Stomach (tissue), 9 donors: ENCODE measurements around the gene MATK. TPM values are rescaled to one million over a fixed set of nuclear protein-coding genes. Genes with fewer than 3 reads are reported as not detected.

ENCODE experiments used
- DNase-seq, 2 donors: peaks; one replicate each; pipeline versions ENCODE4 v3.0.0 to v3.0.0-alpha.2; 2013 to 2019
- H3K27ac ChIP-seq, 5 donors: fragments of 200-600 bp in 4 of 5; sonication (generic) in 4 of 5; one replicate each; pipeline ENCODE4 v1.5.1; 2013 to 2019; ENCODE audit warnings: mild to moderate bottlenecking in 1 of 5, moderate library complexity in 1 of 5
- H3K27me3 ChIP-seq, 3 donors: fragments of 200-600 bp; sonication (generic); one replicate each; pipeline ENCODE4 v1.5.1; 2017 to 2019; ENCODE audit warnings: mixed run types in 1 of 3
- H3K36me3 ChIP-seq, 4 donors: fragments of 200-600 bp; sonication (generic); 1 replicate in 3 of 4; 2 replicates in 1 of 4; pipeline ENCODE4 v1.5.1; 2016 to 2019
- H3K4me1 ChIP-seq, 4 donors: fragments of 200-600 bp; sonication (generic); one replicate each; pipeline ENCODE4 v1.5.1; 2016 to 2019
- H3K4me3 ChIP-seq, 4 donors: fragments of 200-600 bp; sonication (generic) in 3 of 4; one replicate each; pipeline ENCODE4 v1.5.1; 2016 to 2019; ENCODE audit warnings: mild to moderate bottlenecking in 1 of 4
- H3K9me3 ChIP-seq, 4 donors: fragments of 200-600 bp; sonication (generic); one replicate each; pipeline ENCODE4 v1.5.1; 2016 to 2019
- EP300 ChIP-seq: sonication (generic); formaldehyde crosslinking; IDR thresholded peaks from one replicate; pipeline ENCODE4 v1.6.1; 2017; ENCODE audit warnings: antibody characterized with exemption
- POLR2A ChIP-seq, 4 donors: fragments of 450-650 bp; IDR thresholded peaks; one replicate each; pipeline ENCODE4 v1.6.1; 2016; ENCODE audit warnings: antibody characterized with exemption in 4 of 4, control low read depth in 2 of 4, mild to moderate bottlenecking in 1 of 4, moderate library complexity in 1 of 4
- POLR2AphosphoS5 ChIP-seq, 3 donors: sonication (generic); formaldehyde crosslinking; IDR thresholded peaks; one replicate each; pipeline ENCODE4 v1.6.1; 2016; ENCODE audit warnings: antibody characterized with exemption in 3 of 3
- WGBS, 5 donors: extraction: QIAGEN DNeasy Blood & Tissue Kit in 3 of 5; methylation state at CpG; one replicate each; pipeline versions ENCODE4 v1.1.5 to v1.1.7; 2013 to 2018; 5-methylcytosine and 5-hydroxymethylcytosine counted together
- intact Hi-C: fragments of 100-400 bp; cut with DNase I; formaldehyde crosslinking; loops from one replicate; pipeline ENCODE4 v1.15.1; 2023; ENCODE audit warnings: low total_unique reads
- polyA plus RNA-seq, 3 donors: library from polyadenylated mRNA; stranded (reverse); fragments of 200-250 nt; gene quantifications; one replicate each; pipeline ENCODE4 v1.2.3, GENCODE V29; 2013
- total RNA-seq, 5 donors: library from RNA; depleted of rRNA; stranded (reverse); fragments of >200 nt; gene quantifications; one replicate each; pipeline versions ENCODE4 v1.1.0 to v1.2.3, GENCODE V29; 2014 to 2016
- TF ChIP-seq, protein P1 (sequence below), 7 experiments: fragments of 450-650 bp in 4 of 7; fragments of 200-600 bp in 3 of 7; sonication (generic) in 3 of 7; IDR thresholded peaks; one replicate each; pipeline ENCODE4 v1.5.1; 2016 to 2019; ENCODE audit warnings: antibody characterized with exemption in 7 of 7, control low read depth in 2 of 7, mild to moderate bottlenecking in 1 of 7
- donor health status: healthy with polysubstance abuse.
- donor health status: Bipolar disorder and iron deficiency.
- donor health status: healthy.

Gene MATK
- total and polyA plus RNA-seq, 8 donors = 1.4 to 48.7 (median 3.4) TPM; not detected in 1

DNA sequence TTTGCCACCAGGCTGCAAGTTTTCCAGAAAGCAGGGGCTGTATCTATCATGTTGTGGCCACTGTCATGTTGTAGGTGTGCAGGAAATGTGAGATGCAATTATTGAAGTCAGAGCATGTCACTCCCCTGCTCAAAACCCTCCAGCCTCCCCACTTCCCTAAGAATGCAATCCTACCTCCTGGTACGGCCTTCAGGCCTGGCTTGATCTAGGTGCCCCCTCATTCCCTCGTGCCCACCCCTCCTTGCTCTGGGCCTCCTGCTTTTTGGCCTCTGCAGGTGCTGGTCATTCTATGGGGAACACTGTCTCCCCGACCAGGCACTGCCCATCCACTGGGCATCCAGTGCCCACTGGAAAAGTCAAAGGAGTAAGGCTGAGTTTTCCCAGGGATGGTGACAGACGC, 28.5 kb upstream of the MATK start:
- Histone ChIP-seq H3K27me3 (peaks cover 0 to 18% (median 0%) of the 10 kb centered on the region in 3 donors), H3K36me3 (no peaks in the 10 kb centered on the region), H3K9me3 (no peaks in the 10 kb centered on the region), H3K4me3 (no peak overlapping the region), H3K4me1 (peaks cover 0 to 32% (median 8%) of the 10 kb centered on the region in 4 donors), H3K27ac (no peak overlapping the region)
- DNase-seq = no peak
- TF ChIP-seq POLR2AphosphoS5 (IDR thresholded peaks at IDR 0.05) (no peak), POLR2A (IDR thresholded peaks at IDR 0.05) (no peak)
- TF ChIP-seq, protein P1, sequence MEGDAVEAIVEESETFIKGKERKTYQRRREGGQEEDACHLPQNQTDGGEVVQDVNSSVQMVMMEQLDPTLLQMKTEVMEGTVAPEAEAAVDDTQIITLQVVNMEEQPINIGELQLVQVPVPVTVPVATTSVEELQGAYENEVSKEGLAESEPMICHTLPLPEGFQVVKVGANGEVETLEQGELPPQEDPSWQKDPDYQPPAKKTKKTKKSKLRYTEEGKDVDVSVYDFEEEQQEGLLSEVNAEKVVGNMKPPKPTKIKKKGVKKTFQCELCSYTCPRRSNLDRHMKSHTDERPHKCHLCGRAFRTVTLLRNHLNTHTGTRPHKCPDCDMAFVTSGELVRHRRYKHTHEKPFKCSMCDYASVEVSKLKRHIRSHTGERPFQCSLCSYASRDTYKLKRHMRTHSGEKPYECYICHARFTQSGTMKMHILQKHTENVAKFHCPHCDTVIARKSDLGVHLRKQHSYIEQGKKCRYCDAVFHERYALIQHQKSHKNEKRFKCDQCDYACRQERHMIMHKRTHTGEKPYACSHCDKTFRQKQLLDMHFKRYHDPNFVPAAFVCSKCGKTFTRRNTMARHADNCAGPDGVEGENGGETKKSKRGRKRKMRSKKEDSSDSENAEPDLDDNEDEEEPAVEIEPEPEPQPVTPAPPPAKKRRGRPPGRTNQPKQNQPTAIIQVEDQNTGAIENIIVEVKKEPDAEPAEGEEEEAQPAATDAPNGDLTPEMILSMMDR (IDR thresholded peaks at IDR 0.05) = no peak
- intact Hi-C loops = no loop called here
- WGBS, 5 donors = 84 to 94% (median 90%) methylated on average over 4 of the region's 4 CpGs

- 71 to 84% (median 76%) methylated on average over 10 to 22 of the region's 22 CpGs for WGBS, 5 donors
- Histone ChIP-seq H3K27me3 (peaks cover 0 to 15% (median 0%) of the 10 kb centered on the region in 3 donors), H3K27ac (peak overlapping the region in 4 of 5 donors; percentile 14 to 70 (median 46)), H3K36me3 (no peaks in the 10 kb centered on the region), H3K4me1 (peaks cover 0 to 26% (median 8%) of the 10 kb centered on the region in 4 donors), H3K4me3 (no peak overlapping the region), H3K9me3 (no peaks in the 10 kb centered on the region)
- DNase-seq = no peak
- TF ChIP-seq POLR2AphosphoS5 (IDR thresholded peaks at IDR 0.05) (no peak), POLR2A (IDR thresholded peaks at IDR 0.05) (no peak), EP300 (no peak)
- TF ChIP-seq, protein P1 (IDR thresholded peaks at IDR 0.05) = no peak
- intact Hi-C loops = no loop called here
These were observed 27.6 kb upstream of the MATK start for GRCh38 chr19:3813473-3814392.

DNA sequence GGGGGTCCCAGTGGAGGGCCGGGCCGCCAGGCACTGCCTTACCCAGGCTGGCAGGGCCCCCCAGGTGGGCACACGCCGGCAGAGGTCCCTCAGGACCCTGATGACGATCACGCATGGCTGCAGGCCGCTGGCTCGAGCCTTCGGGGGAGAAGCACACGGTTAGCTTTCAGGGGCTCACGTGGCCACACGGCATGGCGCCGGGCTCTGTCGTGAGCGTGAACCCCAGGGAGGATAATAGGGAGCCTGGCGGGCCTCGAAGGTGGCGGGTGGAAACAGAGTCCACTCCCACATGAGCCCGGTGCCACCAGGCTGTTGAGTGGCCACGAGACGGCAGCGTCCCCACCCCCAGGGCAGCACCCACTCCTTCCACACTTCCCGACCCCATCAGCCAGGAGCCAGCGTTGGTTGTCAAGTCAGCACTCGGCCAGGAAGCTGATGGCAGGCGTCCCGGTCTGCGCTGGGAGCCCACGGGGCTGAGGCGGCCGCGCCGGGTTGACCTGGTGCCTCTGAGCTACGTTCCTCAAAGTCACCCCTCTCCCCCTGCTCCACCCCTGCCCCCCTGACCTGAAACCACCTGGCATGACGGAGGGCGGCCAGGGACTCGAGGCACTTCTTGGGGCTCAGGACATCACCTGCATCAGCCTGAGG, 24.7 kb upstream of the MATK start:
- Histone ChIP-seq H3K36me3 (no peaks in the 10 kb centered on the region), H3K27ac (peak overlapping the region in 1 of 5 donors; percentile 26), H3K4me3 (no peak overlapping the region), H3K4me1 (peaks cover 0 to 24% (median 8%) of the 10 kb centered on the region in 4 donors), H3K27me3 (peaks cover 0 to 15% (median 0%) of the 10 kb centered on the region in 3 donors), H3K9me3 (no peaks in the 10 kb centered on the region)
- TF ChIP-seq POLR2A (IDR thresholded peaks at IDR 0.05) (no peak), EP300 (no peak), POLR2AphosphoS5 (IDR thresholded peaks at IDR 0.05) (no peak)
- TF ChIP-seq, protein P1 (IDR thresholded peaks at IDR 0.05) = no peak
- intact Hi-C loops = no loop called here
- no peak for DNase-seq
- 75 to 87% (median 80%) methylated on average over 23 to 38 of the region's 38 CpGs for WGBS, 5 donors

DNA sequence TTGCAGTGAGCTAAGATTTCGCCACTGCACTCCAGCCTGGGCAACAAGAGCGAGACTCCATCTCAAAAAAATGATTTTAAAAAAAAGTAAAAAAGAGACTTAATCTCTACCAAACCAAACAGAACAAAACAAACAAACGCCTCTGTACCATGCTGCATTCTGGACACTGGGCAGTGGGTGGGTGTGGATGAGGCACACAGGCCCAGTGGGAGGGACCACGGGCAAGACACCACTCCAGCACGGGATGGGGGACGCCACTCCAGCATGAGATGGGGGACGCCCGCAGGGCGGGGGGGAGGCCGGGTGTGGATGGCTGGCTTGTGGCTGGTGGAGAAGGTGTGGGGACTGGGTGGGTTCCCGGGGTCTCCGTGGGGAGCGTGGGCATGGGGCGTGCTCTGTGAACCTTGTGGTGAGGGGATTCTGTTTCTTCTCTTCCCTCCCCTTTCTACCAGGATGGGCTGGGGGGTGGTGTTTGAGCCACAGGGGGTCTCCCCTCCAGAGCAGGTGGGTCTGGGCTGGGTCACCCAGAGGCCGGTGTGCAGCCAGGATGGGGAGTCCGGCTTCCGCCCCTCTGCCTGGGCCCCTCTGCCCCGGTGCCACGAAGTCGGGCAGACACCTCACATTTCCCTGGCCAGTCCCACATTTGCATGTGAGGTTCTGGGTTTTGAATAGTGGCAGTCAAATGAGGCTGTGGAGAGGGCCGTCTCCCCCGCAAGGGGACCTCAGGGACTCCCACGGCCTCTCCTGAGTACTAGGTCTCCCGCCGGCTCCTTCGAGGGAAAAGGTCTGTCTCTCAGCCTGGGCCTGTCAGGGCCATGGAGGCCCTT, 23.9 kb upstream of the MATK start:
- intact Hi-C loops = no loop called here
- DNase-seq = no peak
- Histone ChIP-seq H3K9me3 (no peaks in the 10 kb centered on the region), H3K27ac (peak overlapping the region in 1 of 5 donors; percentile 26), H3K27me3 (peaks cover 0 to 15% (median 0%) of the 10 kb centered on the region in 3 donors), H3K4me1 (peaks cover 0 to 24% (median 8%) of the 10 kb centered on the region in 4 donors), H3K4me3 (no peak overlapping the region), H3K36me3 (no peaks in the 10 kb centered on the region)
- TF ChIP-seq, protein P1 (IDR thresholded peaks at IDR 0.05) = no peak
- TF ChIP-seq POLR2AphosphoS5 (IDR thresholded peaks at IDR 0.05) = no peak
- no peak for TF ChIP-seq POLR2A (IDR thresholded peaks at IDR 0.05)
- no peak for TF ChIP-seq EP300
- WGBS, 5 donors = 43 to 74% (median 63%) methylated on average over 9 to 26 of the region's 26 CpGs
